PC-9 (cell line): Measurements from ENCODE around the gene CFAP77. TPM values are rescaled to one million over a fixed set of nuclear protein-coding genes. Genes with fewer than 3 reads are reported as not detected.

Source experiments
- BruUV-seq: library from RNA; stranded (reverse); fragments of 400-500 nt; replicated peaks from 2 replicates; lab custom pipeline; 2021; lab: Mats Ljungman, UMichigan
- CTCF ChIA-PET: fragments of 300-600 bp; sonication (Branson Sonifier 250); formaldehyde crosslinking; loops from one replicate; lab custom pipeline; 2022; ENCODE audit warnings: antibody characterized with exemption; lab: Charles Lee
- POLR2A ChIA-PET: fragments of 300-600 bp; sonication (Branson Sonifier 250); formaldehyde crosslinking; loops from one replicate; lab custom pipeline; 2022; ENCODE audit warnings: antibody characterized with exemption; ENCODE audit not compliant: unreplicated experiment; lab: Charles Lee
- DNase-seq, 2 experiments: peaks; one replicate each; pipeline versions ENCODE4 v3.0.0 to v3.0.0-alpha.2; 2015 to 2022; ENCODE audit warnings: mixed read lengths in 1 of 2
- H2AFZ ChIP-seq: fragments of 200-600 bp; sonication (generic); 2 replicates; pipeline ENCODE4 v1.8.1; 2017; ENCODE audit warnings: antibody characterized with exemption
- H3F3A ChIP-seq: fragments of 200-600 bp; sonication (generic); 2 replicates; pipeline ENCODE4 v1.8.1; 2017; ENCODE audit warnings: antibody characterized with exemption, mild to moderate bottlenecking, low read depth; ENCODE audit not compliant: insufficient read depth
- H3K27ac ChIP-seq: fragments of 200-600 bp; sonication (generic); 2 replicates; pipeline ENCODE4 v1.6.1; 2016; ENCODE audit warnings: mixed run types
- H3K27me3 ChIP-seq: fragments of 200-600 bp; sonication (generic); 2 replicates; pipeline ENCODE4 v1.6.1; 2016; ENCODE audit warnings: low read depth, mixed run types; ENCODE audit not compliant: insufficient read depth
- H3K36me3 ChIP-seq: fragments of 200-600 bp; sonication (generic); 2 replicates; pipeline ENCODE4 v1.6.1; 2016; ENCODE audit warnings: low read depth, mixed run types
- H3K4me1 ChIP-seq: fragments of 200-600 bp; sonication (generic); replicated peaks from 2 replicates; pipeline ENCODE4 v1.6.1; 2016; ENCODE audit warnings: mixed run types; ENCODE audit not compliant: insufficient read depth
- H3K4me2 ChIP-seq: fragments of 200-600 bp; sonication (generic); 2 replicates; pipeline ENCODE4 v1.6.1; 2017; ENCODE audit warnings: mixed run types
- H3K4me3 ChIP-seq: fragments of 200-600 bp; sonication (generic); 2 replicates; pipeline ENCODE4 v1.6.1; 2016; ENCODE audit warnings: mixed run types
- H3K79me2 ChIP-seq: fragments of 200-600 bp; sonication (generic); 2 replicates; pipeline ENCODE4 v1.6.1; 2017; ENCODE audit warnings: low read depth, mixed run types
- H3K9me2 ChIP-seq: fragments of 200-600 bp; sonication (generic); 2 replicates; pipeline ENCODE4 v1.8.1; 2017; ENCODE audit warnings: mild to moderate bottlenecking; ENCODE audit not compliant: insufficient read depth
- H3K9me3 ChIP-seq: fragments of 200-600 bp; sonication (generic); 2 replicates; pipeline ENCODE4 v1.8.1; 2016; ENCODE audit warnings: low read depth; ENCODE audit not compliant: insufficient read depth
- H4K20me1 ChIP-seq: fragments of 200-600 bp; sonication (generic); 2 replicates; pipeline ENCODE4 v1.8.1; 2017; ENCODE audit not compliant: insufficient read depth
- CTCF ChIP-seq: fragments of 200-600 bp; sonication (generic); conservative IDR thresholded peaks from 2 replicates; pipeline ENCODE4 v1.6.1; 2017; ENCODE audit warnings: mixed run types, antibody characterized with exemption, mild to moderate bottlenecking, moderate library complexity
- EZH2 ChIP-seq: fragments of 200-600 bp; sonication (generic); IDR thresholded peaks from 2 replicates; pipeline ENCODE4 v1.8.0; 2017; ENCODE audit warnings: antibody characterized with exemption, low read depth
- intact Hi-C: fragments of 100-400 bp; cut with micrococcal nuclease; formaldehyde crosslinking; loops from one replicate; pipeline ENCODE4 v1.10.0; 2022; ENCODE audit not compliant: unreplicated experiment
- total RNA-seq: library from RNA; stranded (reverse); gene quantifications from 2 replicates; pipeline ENCODE4 v1.2.3, GENCODE V29; 2021

CFAP77 gene
- total RNA-seq, 1 experiment from 2014 or later, result not detected

GRCh38 chr9:132387133-132387532 lies 22.9 kb upstream of the CFAP77 start:
- ChIA-PET CTCF (no interaction called here), POLR2A (no interaction called here)
- intact Hi-C loops, result no loop called here

GRCh38 chr9:132390966-132391365 lies 19.0 kb upstream of the CFAP77 start:
- H3K36me3 ChIP-seq, result peaks cover 27% of the 10 kb centered on the region
- H3K4me1 ChIP-seq, result no peaks in the 10 kb centered on the region

More at GRCh38 chr9:132387133-132387532, 22.9 kb upstream of the CFAP77 start:
- H3F3A ChIP-seq, result no peaks in the 10 kb centered on the region
- H4K20me1 ChIP-seq, result no peaks in the 10 kb centered on the region
- no peak overlapping the region for H2AFZ ChIP-seq
- H3K79me2 ChIP-seq, result no peaks in the 10 kb centered on the region
- no peak for DNase-seq
- TF ChIP-seq CTCF (no peak), EZH2 (no peak)
- BruUV-seq, result no TSS peak
- H3K4me3 ChIP-seq, result no peak overlapping the region
- H3K27ac ChIP-seq, result no peak overlapping the region
- peaks cover 23% of the 10 kb centered on the region for H3K36me3 ChIP-seq
- no peaks in the 10 kb centered on the region for H3K27me3 ChIP-seq
- H3K9me3 ChIP-seq, result no peaks in the 10 kb centered on the region
- H3K4me1 ChIP-seq, result no peaks in the 10 kb centered on the region
- H3K4me2 ChIP-seq, result no peak overlapping the region
- H3K9me2 ChIP-seq, result no peaks in the 10 kb centered on the region

GRCh38 chr9:132391449-132391848 lies 18.6 kb upstream of the CFAP77 start:
- no peak overlapping the region for H2AFZ ChIP-seq
- ChIA-PET POLR2A (interaction anchor here (0.6 to 0.7 kb wide), 2 partner anchors 416 to 1012 kb away, joined by 3 to 16 read pairs; no protein-coding TSS in a partner anchor), CTCF (no interaction called here)
- H3K79me2 ChIP-seq, result no peaks in the 10 kb centered on the region
- intact Hi-C loops, result no loop called here
- no peak overlapping the region for H3K27ac ChIP-seq
- no peak for DNase-seq
- no TSS peak for BruUV-seq
- H3K4me3 ChIP-seq, result no peak overlapping the region
- H3K36me3 ChIP-seq, result peaks cover 24% of the 10 kb centered on the region; the same call in 1 of the 2 replicates
- H3K9me3 ChIP-seq, result no peaks in the 10 kb centered on the region
- no peaks in the 10 kb centered on the region for H3K9me2 ChIP-seq
- H3K4me2 ChIP-seq, result no peak overlapping the region
- H3K27me3 ChIP-seq, result no peaks in the 10 kb centered on the region
- H4K20me1 ChIP-seq, result no peaks in the 10 kb centered on the region
- no peak for TF ChIP-seq CTCF
- no peak for TF ChIP-seq EZH2
- H3K4me1 ChIP-seq, result no peaks in the 10 kb centered on the region
- no peaks in the 10 kb centered on the region for H3F3A ChIP-seq

More at GRCh38 chr9:132390966-132391365, 19.0 kb upstream of the CFAP77 start:
- DNase-seq, result no peak
- TF ChIP-seq EZH2 (no peak), CTCF (no peak)
- ChIA-PET POLR2A (no interaction called here), CTCF (no interaction called here)
- intact Hi-C loops, result no loop called here
- no peaks in the 10 kb centered on the region for H3K9me3 ChIP-seq
- no peaks in the 10 kb centered on the region for H3K9me2 ChIP-seq
- no TSS peak for BruUV-seq
- no peaks in the 10 kb centered on the region for H4K20me1 ChIP-seq
- H3K27me3 ChIP-seq, result no peaks in the 10 kb centered on the region
- H3K27ac ChIP-seq, result no peak overlapping the region
- H2AFZ ChIP-seq, result no peak overlapping the region
- H3K4me3 ChIP-seq, result no peak overlapping the region
- no peaks in the 10 kb centered on the region for H3K79me2 ChIP-seq
- H3K4me2 ChIP-seq, result no peak overlapping the region
- H3F3A ChIP-seq, result no peaks in the 10 kb centered on the region
